K562 (cell line): ENCODE results near the gene B4GALT1. TPM values are rescaled to one million over a fixed set of nuclear protein-coding genes. Genes with fewer than 3 reads are reported as not detected.

Experiments used
- ATAC-seq: fragments of 200-7000 bp; cut with Tn5 transposase; 3 replicates; pipeline ENCODE4 v1.9.1; 2020; ENCODE audit warnings: moderate library complexity
- BruUV-seq: library from RNA; stranded (reverse); fragments of 400-500 nt; replicated peaks from 2 replicates; lab custom pipeline; 2021; lab: Mats Ljungman, UMichigan
- CTCF ChIA-PET: fragments of 300-600 bp; formaldehyde crosslinking; extraction: SDS; loops from one replicate; lab custom pipeline; 2021; ENCODE audit warnings: low intra/inter-chr PET ratio; lab: Yijun Ruan, JAX
- POLR2A ChIA-PET: fragments of 300-600, 350-650 bp; sonication (Branson Sonifier 250); formaldehyde crosslinking; extraction: SDS; loops from one replicate; lab custom pipeline; 2021; ENCODE audit warnings: antibody characterized with exemption, inconsistent platforms; lab: Yijun Ruan, JAX
- DNase-seq, 4 experiments: peaks; one replicate each; pipeline versions ENCODE4 v3.0.0 to v3.0.0-alpha.2; 2011 to 2018; ENCODE audit warnings: low spot score in 3 of 4, mixed read lengths in 3 of 4; ENCODE audit errors: extremely low read depth in 1 of 4
- FAIRE-seq: peaks from 2 replicates; lab custom pipeline; 2011; peaks lifted over from hg19 to GRCh38; lab: Jason Lieb, UNC
- H2AFZ ChIP-seq: 2 replicates; pipeline ENCODE4 v1.6.0; 2011; ENCODE audit warnings: low read depth, low read length, control low read depth, inconsistent platforms
- H3K27ac ChIP-seq: fragments of 200-600 bp; 3 replicates; pipeline ENCODE4 v1.8.0; 2011; ENCODE audit warnings: low read depth, mild to moderate bottlenecking, control low read depth, inconsistent platforms, low read length, moderate library complexity, mixed read lengths; ENCODE audit errors: extremely low read depth
- H3K27me3 ChIP-seq, 2 experiments: fragments of 300-600 bp in 1 of 2; 2 replicates in 1 of 2; 3 replicates in 1 of 2; pipeline versions ENCODE4 v1.6.0 to v1.8.0; 2011; ENCODE audit warnings: inconsistent platforms in 2 of 2, low read length in 2 of 2, mild to moderate bottlenecking in 1 of 2, mixed read lengths in 1 of 2, moderate library complexity in 1 of 2; ENCODE audit not compliant: control insufficient read depth in 2 of 2, insufficient read depth in 2 of 2
- H3K36me3 ChIP-seq: fragments of 300-600 bp; 3 replicates; pipeline ENCODE4 v1.8.0; 2011; ENCODE audit warnings: mild to moderate bottlenecking, low read length, inconsistent platforms; ENCODE audit not compliant: control insufficient read depth, insufficient read depth
- H3K4me1 ChIP-seq, 2 experiments: fragments of 200-600 bp in 1 of 2; replicated peaks in 1 of 2; 2 replicates in 1 of 2; 3 replicates in 1 of 2; pipeline versions ENCODE4 v1.5.1 to v1.8.0; 2011; ENCODE audit warnings: inconsistent platforms in 2 of 2, low read length in 2 of 2, mild to moderate bottlenecking in 1 of 2, mixed read lengths in 1 of 2, moderate library complexity in 1 of 2; ENCODE audit not compliant: control insufficient read depth in 2 of 2, insufficient read depth in 2 of 2
- H3K4me2 ChIP-seq: 2 replicates; pipeline ENCODE4 v1.6.1; 2011; ENCODE audit warnings: low read length, control low read depth, inconsistent platforms, mixed read lengths; ENCODE audit not compliant: insufficient read depth
- H3K4me3 ChIP-seq: fragments of 200-600 bp; sonication (generic), shearing (Covaris generic); 2 replicates; pipeline ENCODE4 v1.5.1; 2016; ENCODE audit warnings: control low read depth, inconsistent platforms
- H3K79me2 ChIP-seq: fragments of 200-600 bp; 3 replicates; pipeline ENCODE4 v1.8.0; 2011; ENCODE audit warnings: low read length, inconsistent platforms; ENCODE audit not compliant: control insufficient read depth, insufficient read depth
- H3K9ac ChIP-seq, 2 experiments: 2 replicates each; pipeline versions ENCODE4 v1.6.0 to v1.6.1; 2011; ENCODE audit warnings: low read depth in 2 of 2, low read length in 2 of 2, control low read depth in 1 of 2, inconsistent platforms in 1 of 2, mild to moderate bottlenecking in 1 of 2, mixed read lengths in 1 of 2; ENCODE audit not compliant: insufficient read depth in 1 of 2
- H3K9me1 ChIP-seq: one replicate; pipeline ENCODE4 v1.6.0; 2011; ENCODE audit warnings: inconsistent platforms, mild to moderate bottlenecking, low read length, moderate library complexity; ENCODE audit not compliant: control insufficient read depth, insufficient read depth
- H3K9me3 ChIP-seq: replicated peaks from 2 replicates; pipeline ENCODE4 v1.5.1; 2011; ENCODE audit warnings: low read depth, low read length, inconsistent platforms; ENCODE audit not compliant: control insufficient read depth, insufficient read depth
- H4K20me1 ChIP-seq: replicated peaks from 2 replicates; pipeline ENCODE4 v1.6.1; 2011; ENCODE audit warnings: low read length, inconsistent platforms, mixed read lengths; ENCODE audit not compliant: control insufficient read depth, insufficient read depth
- DPF2 ChIP-seq: fragments of 450-650 bp; IDR thresholded peaks from 2 replicates; pipeline ENCODE4 v1.6.1; 2016
- GTF3C2 ChIP-seq: IDR thresholded peaks from 3 replicates; pipeline ENCODE4 v1.6.1; 2011; ENCODE audit warnings: borderline replicate concordance, mild to moderate bottlenecking, moderate library complexity; ENCODE audit not compliant: insufficient read length; ENCODE audit errors: extremely low read depth
- WGBS: fragments of 100-300 bp; shearing (Covaris generic); methylation state at CpG from one replicate; pipeline ENCODE4 v1.1.6; 2016; ENCODE audit warnings: low coverage, mixed read lengths; ENCODE audit not compliant: insufficient coverage; ENCODE audit errors: missing lambda C conversion rate; 5-methylcytosine and 5-hydroxymethylcytosine counted together
- in situ Hi-C: fragments of 300-500 bp; cut with MboI; formaldehyde crosslinking; loops from 4 replicates; pipeline ENCODE4 v1.15.0; 2018; ENCODE audit warnings: inconsistent platforms, mixed read lengths
- intact Hi-C: fragments of 100-400 bp; cut with micrococcal nuclease; formaldehyde crosslinking; loops from 2 replicates; pipeline ENCODE4 v1.14.2; 2022
- polyA plus RNA-seq, 8 experiments: library from polyadenylated mRNA; depleted of rRNA in 4 of 8; stranded (reverse) in 5 of 8; unstranded in 3 of 8; fragments of >200 nt; fragmentation: Nextera tagmentation in 2 of 8; fragmentation: Illumina TruSeq in 1 of 8; extraction: Ambion mirVana in 2 of 8; extraction: Trizol in 1 of 8; gene quantifications; 2 replicates each; pipeline versions ENCODE4 v1.2.1 to v1.2.3, GENCODE V29; 2011 to 2014; ENCODE audit warnings: inconsistent platforms in 1 of 8, missing spikeins in 1 of 8
- total RNA-seq, 7 experiments: library from RNA; depleted of rRNA in 6 of 7; stranded (reverse); fragments of >200 nt in 6 of 7; fragmentation: Illumina TruSeq in 2 of 7; extraction: Trizol in 2 of 7; gene quantifications; 2 replicates each; pipeline versions ENCODE4 v1.2.1 to v1.2.3, GENCODE V29; 2011 to 2021; ENCODE audit warnings: low replicate concordance in 1 of 7

The B4GALT1 gene
- total and polyA plus RNA-seq, 9 of the 15 experiments (the other 6 are each of a cell fraction or from before 2014, with no cell fraction given): 4.1 to 26.8 (median 7.1) TPM

GRCh38 chr9:33198165-33198564 lies 31.0 kb upstream of the B4GALT1 start:
- ATAC-seq (no peak), DNase-seq (no peak), FAIRE-seq (no peak)
- WGBS: 50% methylated on average over 5 of the region's 6 CpGs
- in situ Hi-C loops: no loop called here
- TF ChIP-seq DPF2: no peak
- TF ChIP-seq GTF3C2: no peak
- intact Hi-C loops: no loop called here
- Histone ChIP-seq H3K36me3 (no peaks in the 10 kb centered on the region), H3K27me3 (peaks cover 0 to 8% of the 10 kb centered on the region in 2 experiments; a peak in 1 of 5 replicates), H3K27ac (no peak overlapping the region), H2AFZ (no peak overlapping the region), H3K79me2 (no peaks in the 10 kb centered on the region), H3K4me1 (no peaks in the 10 kb centered on the region; a peak in 1 of 5 replicates), H3K9me1 (no peaks in the 10 kb centered on the region), H3K9me3 (no peaks in the 10 kb centered on the region), H4K20me1 (no peaks in the 10 kb centered on the region), H3K4me3 (no peak overlapping the region), H3K4me2 (no peak overlapping the region), H3K9ac (no peak overlapping the region)
- BruUV-seq: no TSS peak
- POLR2A ChIA-PET: no interaction called here
- CTCF ChIA-PET: no interaction called here
